PC-3 (cell line): ENCODE measurements around the gene TIGIT.

Experiments used
- EZH2 ChIP-seq: fragments of 300-600 bp; sonication (generic); IDR thresholded peaks from one replicate; pipeline ENCODE4 v1.6.1; 2017; ENCODE audit warnings: antibody characterized with exemption, mild to moderate bottlenecking, low read length; ENCODE audit not compliant: unreplicated experiment
- EZH2phosphoT487 ChIP-seq: fragments of 300-600 bp; sonication (generic); IDR thresholded peaks from 2 replicates; pipeline ENCODE4 v1.6.1; 2018; ENCODE audit warnings: mild to moderate bottlenecking, antibody characterized with exemption, low read length, borderline replicate concordance
- TF ChIP-seq, protein P1 (sequence below): fragments of 300-600 bp; sonication (generic); conservative IDR thresholded peaks from 2 replicates; pipeline ENCODE4 v1.5.1; 2017; ENCODE audit warnings: antibody characterized with exemption, low read depth, mild to moderate bottlenecking, low read length

- TF ChIP-seq, protein P1, sequence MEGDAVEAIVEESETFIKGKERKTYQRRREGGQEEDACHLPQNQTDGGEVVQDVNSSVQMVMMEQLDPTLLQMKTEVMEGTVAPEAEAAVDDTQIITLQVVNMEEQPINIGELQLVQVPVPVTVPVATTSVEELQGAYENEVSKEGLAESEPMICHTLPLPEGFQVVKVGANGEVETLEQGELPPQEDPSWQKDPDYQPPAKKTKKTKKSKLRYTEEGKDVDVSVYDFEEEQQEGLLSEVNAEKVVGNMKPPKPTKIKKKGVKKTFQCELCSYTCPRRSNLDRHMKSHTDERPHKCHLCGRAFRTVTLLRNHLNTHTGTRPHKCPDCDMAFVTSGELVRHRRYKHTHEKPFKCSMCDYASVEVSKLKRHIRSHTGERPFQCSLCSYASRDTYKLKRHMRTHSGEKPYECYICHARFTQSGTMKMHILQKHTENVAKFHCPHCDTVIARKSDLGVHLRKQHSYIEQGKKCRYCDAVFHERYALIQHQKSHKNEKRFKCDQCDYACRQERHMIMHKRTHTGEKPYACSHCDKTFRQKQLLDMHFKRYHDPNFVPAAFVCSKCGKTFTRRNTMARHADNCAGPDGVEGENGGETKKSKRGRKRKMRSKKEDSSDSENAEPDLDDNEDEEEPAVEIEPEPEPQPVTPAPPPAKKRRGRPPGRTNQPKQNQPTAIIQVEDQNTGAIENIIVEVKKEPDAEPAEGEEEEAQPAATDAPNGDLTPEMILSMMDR, result no peak
- TF ChIP-seq EZH2phosphoT487 (no peak), EZH2 (no peak)
Measured at GRCh38 chr3:114308830-114309229, 15.0 kb downstream of the TIGIT start.
